SKM-1 treated with dmso at 0.1 percent for 144 hours (cell line): ENCODE measurements around the gene CHI3L1.

ENCODE experiments used
- DNase-seq: peaks from one replicate; lab custom pipeline; 2025; ENCODE audit not compliant: unreplicated experiment; lab: John Stamatoyannopoulos, UW

The CHI3L1 gene

DNA sequence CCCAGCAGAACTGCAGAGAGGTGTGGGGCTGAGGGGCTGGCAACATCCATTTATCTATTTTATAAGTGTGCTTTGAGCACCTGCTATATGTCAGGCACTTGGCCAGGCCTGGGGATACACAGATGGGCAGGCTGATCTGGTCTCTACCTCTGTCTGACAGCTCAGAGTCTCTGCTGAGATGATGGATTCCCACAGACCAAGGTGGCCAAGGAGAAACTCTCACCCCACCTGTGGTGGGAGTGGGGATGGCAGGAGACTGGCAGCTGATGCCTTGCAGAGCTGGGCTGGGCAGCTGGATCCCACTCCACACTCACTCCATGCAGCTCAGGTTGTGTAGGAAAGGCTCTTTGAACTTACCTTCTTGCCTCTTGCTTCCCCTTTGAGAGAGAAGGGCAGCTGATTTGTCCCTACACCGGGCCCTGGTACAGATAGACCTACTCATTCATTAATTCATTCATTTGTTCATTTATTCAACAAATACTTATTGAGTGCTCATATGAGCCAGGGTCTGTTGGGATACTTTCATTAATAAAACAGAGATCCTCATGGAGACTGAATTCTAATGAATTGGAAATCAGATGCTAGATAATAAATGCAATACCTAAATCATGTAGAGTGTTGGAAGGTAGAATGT is 50.0 kb downstream of the CHI3L1 start:
- DNase-seq, result no peak

DNA sequence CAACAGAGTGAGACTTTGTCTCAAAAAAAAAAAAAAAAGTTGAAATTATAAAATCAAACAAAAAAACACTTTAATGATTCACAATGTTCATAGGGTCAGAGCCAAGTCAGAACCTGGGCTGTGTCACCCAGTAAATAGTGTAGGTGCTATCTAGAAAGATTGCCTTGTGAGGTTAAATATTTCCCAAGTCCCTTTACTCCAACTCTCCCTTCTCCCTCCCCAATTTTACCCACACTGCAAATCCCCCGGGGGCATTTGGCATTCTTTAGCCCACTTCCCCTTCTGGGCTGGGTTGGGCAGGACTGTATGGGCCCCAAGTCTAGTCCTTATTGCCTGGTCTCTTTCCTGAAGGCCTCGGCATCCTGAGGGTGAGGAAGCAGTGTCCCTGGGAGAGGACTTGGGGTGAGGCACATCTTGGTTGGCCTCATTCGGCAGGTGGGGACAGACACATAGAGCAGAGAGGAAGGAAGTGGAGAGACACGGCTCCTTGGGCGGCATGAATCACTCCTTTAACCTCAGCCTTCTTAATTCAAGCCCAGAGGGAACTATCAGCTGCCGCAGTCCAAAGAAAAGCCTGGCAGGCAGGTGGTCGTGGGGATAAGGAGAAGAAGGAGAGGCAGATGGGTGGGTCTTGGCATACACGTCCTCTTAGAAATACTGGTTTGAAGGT is 50.7 kb downstream of the CHI3L1 start:
- DNase-seq, result peak; percentile 49

DNA sequence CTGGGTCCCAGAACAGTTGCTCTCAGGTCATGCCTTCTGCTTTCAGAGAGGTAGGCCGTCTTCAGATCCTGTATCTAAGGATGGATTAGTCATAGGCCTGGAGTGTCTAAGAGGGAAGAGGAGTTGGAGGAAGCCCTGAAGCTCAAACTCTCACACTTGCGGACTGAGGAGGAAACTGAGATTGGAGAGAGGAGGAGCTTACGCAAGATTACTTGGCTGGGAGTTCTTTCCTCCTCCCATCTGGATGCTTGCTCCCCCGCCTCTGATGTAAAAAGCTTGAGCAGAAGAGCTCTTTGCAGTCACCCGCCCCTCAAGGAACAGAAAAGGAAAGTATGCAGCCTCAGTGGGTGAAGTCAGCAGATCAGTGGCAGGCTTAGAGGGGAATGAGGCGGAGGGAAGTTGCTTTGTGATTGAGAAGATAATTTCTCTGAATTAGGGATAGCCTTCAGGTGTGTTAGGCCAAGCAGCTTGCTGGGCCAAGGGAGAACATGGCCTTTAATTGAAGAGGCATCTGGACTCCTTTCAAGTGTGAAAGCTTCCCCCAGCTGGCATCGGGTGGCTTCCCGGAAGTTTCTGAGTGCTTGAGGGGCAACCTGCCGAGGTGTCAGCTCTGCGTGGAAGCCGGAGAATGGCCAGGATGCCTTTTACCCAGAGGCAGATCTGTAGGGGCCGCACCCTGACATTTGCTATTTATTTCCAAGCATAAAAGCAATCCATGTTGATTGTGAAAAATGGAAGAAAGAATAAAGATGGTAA is 52.4 kb downstream of the CHI3L1 start:
- peak; percentile 86 for DNase-seq

- DNase-seq, result no peak
Measured at GRCh38 chr1:203131548-203132200, 54.8 kb downstream of the CHI3L1 start.

DNA sequence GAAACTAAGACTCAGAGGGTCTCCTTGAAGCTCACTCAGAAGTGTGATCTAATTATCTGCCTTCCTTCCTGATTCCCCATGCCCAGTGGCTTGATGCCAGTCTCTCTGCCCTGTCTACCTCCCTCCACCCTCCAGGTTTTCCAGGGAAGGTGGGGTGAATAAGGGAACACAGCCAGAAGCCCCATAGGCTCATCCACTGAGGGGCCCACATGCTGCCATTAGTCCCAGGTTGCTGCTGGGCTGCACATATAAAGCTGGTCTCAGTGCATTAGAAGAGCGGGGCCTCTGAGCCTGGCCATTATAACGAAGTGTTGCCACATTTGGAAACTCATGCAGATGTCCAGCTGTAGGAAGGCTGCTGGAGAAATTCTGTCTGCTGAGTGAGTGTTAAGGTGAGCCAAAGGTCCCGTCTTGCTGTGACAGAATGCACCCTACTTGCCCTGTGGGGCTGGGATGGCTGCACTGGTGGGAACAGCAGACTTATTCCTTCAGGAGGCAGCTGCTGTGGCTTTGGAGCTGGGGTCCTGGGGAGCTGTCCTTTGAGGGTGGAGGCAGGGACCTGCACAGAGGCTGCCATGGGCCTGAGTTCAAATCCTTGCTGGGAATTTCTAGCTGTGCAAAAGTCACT is 56.0 kb downstream of the CHI3L1 start:
- no peak for DNase-seq

DNA sequence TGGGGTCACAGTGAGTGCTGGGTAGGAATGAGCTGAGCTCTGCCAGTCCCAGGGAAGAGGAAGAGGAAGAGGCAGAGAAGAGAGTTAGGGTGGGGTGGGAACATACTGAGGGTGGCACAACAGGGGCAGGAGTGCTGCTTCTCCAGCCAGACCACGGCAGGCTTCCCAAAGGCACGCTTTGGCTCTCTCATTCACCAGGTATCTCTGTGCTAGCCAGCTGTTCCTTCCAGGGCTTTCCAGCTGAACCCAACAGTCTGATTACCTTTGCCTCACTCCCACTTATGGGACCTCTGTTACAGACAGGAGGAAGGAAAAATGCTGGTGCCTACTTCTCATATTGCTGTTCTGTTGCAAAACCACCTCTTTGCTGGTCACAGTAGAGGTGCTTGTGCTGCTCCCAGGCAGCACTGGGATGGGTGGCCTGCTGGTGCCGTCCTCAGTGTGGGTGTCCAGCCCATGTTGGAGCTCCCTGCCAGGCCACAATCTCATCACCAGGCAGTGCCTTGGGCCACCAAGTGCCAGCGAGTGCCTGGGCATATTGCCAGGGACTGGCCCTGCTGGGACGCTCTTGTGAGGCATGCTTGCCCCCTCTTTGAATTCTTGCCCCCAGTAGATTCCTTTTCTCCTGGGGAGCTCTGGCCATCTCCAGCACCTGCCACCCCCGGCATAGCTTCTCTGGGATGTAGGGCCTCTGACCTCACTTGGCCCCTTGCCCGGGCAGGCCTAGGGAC is 56.8 kb downstream of the CHI3L1 start:
- DNase-seq, result peak; percentile 12
